ENCODE results near the gene FBLN5. TPM values are rescaled to one million over a fixed set of nuclear protein-coding genes. Genes with fewer than 3 reads are reported as not detected.

The FBLN5 gene
- polyA plus RNA-seq, 1 experiment, result 116 TPM

GRCh38 chr14:91885113-91885712 is 62.3 kb downstream of the FBLN5 start:
- H3K9me3 ChIP-seq (ENCODE audit: control insufficient read depth, insufficient read depth, low read length), result no peaks in the 10 kb centered on the region
- ChIA-PET CTCF (no interaction called here), POLR2A (no interaction called here)
- no peaks in the 10 kb centered on the region for H3K27me3 ChIP-seq (ENCODE audit: control insufficient read depth, insufficient read depth, low read length)
- H3K27ac ChIP-seq (ENCODE audit: low read depth, low read length), result no peak overlapping the region
- DNase-seq (ENCODE audit: low read depth, low spot score), result no peak
- TF ChIP-seq CTCF (IDR thresholded peaks at IDR 0.05; ENCODE audit: low read depth, low read length), result no peak
- no peak overlapping the region for H3K4me3 ChIP-seq (ENCODE audit: low read depth, low read length)

- Histone ChIP-seq H3K9me3 (ENCODE audit: control insufficient read depth, insufficient read depth, low read length) (no peaks in the 10 kb centered on the region), H3K4me3 (ENCODE audit: low read depth, low read length) (no peak overlapping the region), H3K27ac (ENCODE audit: low read depth, low read length) (no peak overlapping the region), H3K27me3 (ENCODE audit: control insufficient read depth, insufficient read depth, low read length) (no peaks in the 10 kb centered on the region)
- no peak for DNase-seq (ENCODE audit: low read depth, low spot score)
- POLR2A ChIA-PET, result no interaction called here
- CTCF ChIA-PET, result no interaction called here
- TF ChIP-seq CTCF (IDR thresholded peaks at IDR 0.05; ENCODE audit: low read depth, low read length), result no peak
These were observed 62.8 kb downstream of the FBLN5 start for GRCh38 chr14:91884664-91885063.

- ChIA-PET POLR2A (no interaction called here), CTCF (no interaction called here)
- no peak overlapping the region for H3K27ac ChIP-seq (ENCODE audit: low read depth, low read length)
- no peak overlapping the region for H3K4me3 ChIP-seq (ENCODE audit: low read depth, low read length)
- H3K27me3 ChIP-seq (ENCODE audit: control insufficient read depth, insufficient read depth, low read length), result no peaks in the 10 kb centered on the region
- H3K9me3 ChIP-seq (ENCODE audit: control insufficient read depth, insufficient read depth, low read length), result no peaks in the 10 kb centered on the region
- TF ChIP-seq CTCF (IDR thresholded peaks at IDR 0.05; ENCODE audit: low read depth, low read length), result no peak
- DNase-seq (ENCODE audit: low read depth, low spot score), result no peak
These were observed 63.7 kb downstream of the FBLN5 start for GRCh38 chr14:91883753-91884152.

GRCh38 chr14:91882776-91883175 is 64.7 kb downstream of the FBLN5 start:
- DNase-seq (ENCODE audit: low read depth, low spot score), result no peak
- Histone ChIP-seq H3K4me3 (ENCODE audit: low read depth, low read length) (no peak overlapping the region), H3K27ac (ENCODE audit: low read depth, low read length) (no peak overlapping the region), H3K27me3 (ENCODE audit: control insufficient read depth, insufficient read depth, low read length) (no peaks in the 10 kb centered on the region), H3K9me3 (ENCODE audit: control insufficient read depth, insufficient read depth, low read length) (no peaks in the 10 kb centered on the region)
- TF ChIP-seq CTCF (IDR thresholded peaks at IDR 0.05; ENCODE audit: low read depth, low read length), result no peak
- ChIA-PET CTCF (interaction anchor here (1.0 kb wide), 1 partner anchor 114 kb away, joined by 3 read pairs; no protein-coding TSS in a partner anchor), POLR2A (no interaction called here)

- POLR2A ChIA-PET, result no interaction called here
- CTCF ChIA-PET, result interaction anchor here (1.0 kb wide), 1 partner anchor 115 kb away, joined by 3 read pairs; no protein-coding TSS in a partner anchor
These were observed 65.1 kb downstream of the FBLN5 start for GRCh38 chr14:91882369-91882768.

More at GRCh38 chr14:91882369-91882768, 65.1 kb downstream of the FBLN5 start:
- no peak for TF ChIP-seq CTCF (IDR thresholded peaks at IDR 0.05; ENCODE audit: low read depth, low read length)
- Histone ChIP-seq H3K27me3 (ENCODE audit: control insufficient read depth, insufficient read depth, low read length) (no peaks in the 10 kb centered on the region), H3K9me3 (ENCODE audit: control insufficient read depth, insufficient read depth, low read length) (no peaks in the 10 kb centered on the region), H3K4me3 (ENCODE audit: low read depth, low read length) (no peak overlapping the region), H3K27ac (ENCODE audit: low read depth, low read length) (no peak overlapping the region)
- DNase-seq (ENCODE audit: low read depth, low spot score), result no peak

All from AG04450 (cell line).